GM12878 (cell line): ENCODE results near the gene ELMOD3. TPM values are rescaled to one million over a fixed set of nuclear protein-coding genes. Genes with fewer than 3 reads are reported as not detected.

Experiments
- ATAC-seq: fragments of 200-7000 bp; cut with Tn5 transposase; 3 replicates; pipeline ENCODE4 v1.9.1; 2020; ENCODE audit warnings: mild to moderate bottlenecking, moderate library complexity
- BruUV-seq: library from RNA; stranded (reverse); fragments of 400-500 nt; replicated peaks from 2 replicates; lab custom pipeline; 2021; lab: Mats Ljungman, UMichigan
- CTCF ChIA-PET: fragments of 300-600 bp; sonication (Branson Sonifier 250); formaldehyde crosslinking; extraction: SDS; loops from one replicate; lab custom pipeline; 2021; ENCODE audit warnings: inconsistent platforms; lab: Yijun Ruan, JAX
- POLR2A ChIA-PET: fragments of 350-600 bp; formaldehyde crosslinking; extraction: SDS; loops from one replicate; lab custom pipeline; 2021; ENCODE audit warnings: inconsistent platforms; lab: Charles Lee
- RAD21 ChIA-PET: fragments of 300-600 bp; sonication (Branson Sonifier 250); formaldehyde crosslinking; loops from one replicate; lab custom pipeline; 2023; ENCODE audit warnings: antibody characterized with exemption; ENCODE audit not compliant: unreplicated experiment; lab: Charles Lee
- SMC1A ChIA-PET: fragments of 300-600 bp; sonication (Branson Sonifier 250); formaldehyde crosslinking; loops from one replicate; lab custom pipeline; 2023; ENCODE audit not compliant: unreplicated experiment, uncharacterized antibody; lab: Charles Lee
- DNase-seq: peaks from one replicate; pipeline ENCODE4 v3.0.0-alpha.2; 2011; ENCODE audit warnings: low read depth, low spot score
- FAIRE-seq: peaks from 3 replicates; lab custom pipeline; 2011; peaks lifted over from hg19 to GRCh38; lab: Jason Lieb, UNC
- H2AFZ ChIP-seq: 2 replicates; pipeline ENCODE4 v1.6.0; 2011; ENCODE audit warnings: low read depth, low read length, control low read depth; ENCODE audit not compliant: control insufficient read depth
- H3K27ac ChIP-seq: 2 replicates; pipeline ENCODE4 v1.5.1; 2011; ENCODE audit warnings: control low read depth; ENCODE audit not compliant: control insufficient read depth, insufficient read depth
- H3K27me3 ChIP-seq, 2 experiments: replicated peaks in 1 of 2; 2 replicates each; pipeline versions ENCODE4 v1.6.0 to v1.6.1; 2011; ENCODE audit warnings: low read length in 1 of 2; ENCODE audit not compliant: control insufficient read depth in 2 of 2, insufficient read depth in 2 of 2
- H3K36me3 ChIP-seq, 2 experiments: 2 replicates each; pipeline ENCODE4 v1.5.1; 2011; ENCODE audit warnings: low read length in 1 of 2; ENCODE audit not compliant: control insufficient read depth in 2 of 2, insufficient read depth in 2 of 2
- H3K4me1 ChIP-seq: 2 replicates; pipeline ENCODE4 v1.6.1; 2011; ENCODE audit warnings: mild to moderate bottlenecking, low read length, moderate library complexity, mixed read lengths; ENCODE audit not compliant: control insufficient read depth, insufficient read depth
- H3K4me2 ChIP-seq: 2 replicates; pipeline ENCODE4 v1.6.0; 2011; ENCODE audit warnings: control low read depth; ENCODE audit not compliant: control insufficient read depth, insufficient read depth
- H3K4me3 ChIP-seq: fragments of 200-600 bp; sonication (generic); 2 replicates; pipeline ENCODE4 v1.5.1; 2016
- H3K79me2 ChIP-seq: 2 replicates; pipeline ENCODE4 v1.6.0; 2011; ENCODE audit warnings: low read length; ENCODE audit not compliant: control insufficient read depth, insufficient read depth
- H3K9ac ChIP-seq: 2 replicates; pipeline ENCODE4 v1.8.0; 2011; ENCODE audit warnings: low read length, control low read depth, mixed read lengths; ENCODE audit not compliant: control insufficient read depth, insufficient read depth
- H3K9me3 ChIP-seq: replicated peaks from 3 replicates; pipeline ENCODE4 v1.5.1; 2011; ENCODE audit warnings: mild to moderate bottlenecking, low read length; ENCODE audit not compliant: control insufficient read depth, insufficient read depth
- H4K20me1 ChIP-seq: 2 replicates; pipeline ENCODE4 v1.6.0; 2011; ENCODE audit not compliant: control insufficient read depth, insufficient read depth
- IKZF1 ChIP-seq: fragments of 450-650 bp; conservative IDR thresholded peaks from 2 replicates; pipeline ENCODE4 v1.6.1; 2017; ENCODE audit warnings: antibody characterized with exemption, mild to moderate bottlenecking
- MYB ChIP-seq: fragments of 150-350 bp; IDR thresholded peaks from 2 replicates; pipeline ENCODE4 v1.6.1; 2014; ENCODE audit warnings: mild to moderate bottlenecking, low read depth, low read length, borderline replicate concordance
- YY1 ChIP-seq: IDR thresholded peaks from 2 replicates; pipeline ENCODE4 v1.6.1; 2011; ENCODE audit warnings: low read depth, mild to moderate bottlenecking, low read length
- ZZZ3 ChIP-seq: IDR thresholded peaks from 2 replicates; pipeline ENCODE4 v1.6.1; 2011; ENCODE audit warnings: low read depth; ENCODE audit not compliant: control insufficient read depth, insufficient read length
- WGBS: methylation state at CpG from one replicate; pipeline ENCODE4 v1.1.6; 2016; ENCODE audit warnings: low lambda C conversion rate; ENCODE audit not compliant: insufficient replicate concordance, insufficient coverage; ENCODE audit errors: missing lambda C conversion rate; 5-methylcytosine and 5-hydroxymethylcytosine counted together
- in situ Hi-C: fragments of 300-500 bp; cut with MboI; formaldehyde crosslinking; loops from 9 replicates; pipeline ENCODE4 v1.14.3; 2018; ENCODE audit warnings: mixed read lengths
- intact Hi-C: fragments of 100-400 bp; cut with micrococcal nuclease; formaldehyde crosslinking; loops from one replicate; pipeline ENCODE4 v1.14.2; 2022; ENCODE audit not compliant: unreplicated experiment
- polyA plus RNA-seq, 11 experiments: library from polyadenylated mRNA; depleted of rRNA in 4 of 11; unstranded in 6 of 11; stranded (reverse) in 5 of 11; fragments of >200 nt; fragmentation: Nextera tagmentation in 4 of 11; fragmentation: Illumina TruSeq in 1 of 11; extraction: Ambion mirVana in 4 of 11; extraction: Trizol in 1 of 11; gene quantifications; 1 replicate in 1 of 11; 2 replicates in 10 of 11; pipeline versions ENCODE4 v1.2.1 to v1.2.3, GENCODE V29; 2011 to 2016; ENCODE audit warnings: inconsistent platforms in 2 of 11, missing spikeins in 2 of 11, low read depth in 1 of 11
- total RNA-seq, 4 experiments: library from RNA; depleted of rRNA in 3 of 4; stranded (reverse); fragments of >200 nt in 3 of 4; fragmentation: Illumina TruSeq in 1 of 4; extraction: Trizol in 1 of 4; gene quantifications; 2 replicates each; pipeline versions ENCODE4 v1.2.1 to v1.2.3, GENCODE V29; 2013 to 2021

The ELMOD3 gene
- total and polyA plus RNA-seq, 10 of the 15 experiments (the other 5 are each of a cell fraction or from before 2014, with no cell fraction given), result 1.2 to 19.1 (median 12.5) TPM

DNA sequence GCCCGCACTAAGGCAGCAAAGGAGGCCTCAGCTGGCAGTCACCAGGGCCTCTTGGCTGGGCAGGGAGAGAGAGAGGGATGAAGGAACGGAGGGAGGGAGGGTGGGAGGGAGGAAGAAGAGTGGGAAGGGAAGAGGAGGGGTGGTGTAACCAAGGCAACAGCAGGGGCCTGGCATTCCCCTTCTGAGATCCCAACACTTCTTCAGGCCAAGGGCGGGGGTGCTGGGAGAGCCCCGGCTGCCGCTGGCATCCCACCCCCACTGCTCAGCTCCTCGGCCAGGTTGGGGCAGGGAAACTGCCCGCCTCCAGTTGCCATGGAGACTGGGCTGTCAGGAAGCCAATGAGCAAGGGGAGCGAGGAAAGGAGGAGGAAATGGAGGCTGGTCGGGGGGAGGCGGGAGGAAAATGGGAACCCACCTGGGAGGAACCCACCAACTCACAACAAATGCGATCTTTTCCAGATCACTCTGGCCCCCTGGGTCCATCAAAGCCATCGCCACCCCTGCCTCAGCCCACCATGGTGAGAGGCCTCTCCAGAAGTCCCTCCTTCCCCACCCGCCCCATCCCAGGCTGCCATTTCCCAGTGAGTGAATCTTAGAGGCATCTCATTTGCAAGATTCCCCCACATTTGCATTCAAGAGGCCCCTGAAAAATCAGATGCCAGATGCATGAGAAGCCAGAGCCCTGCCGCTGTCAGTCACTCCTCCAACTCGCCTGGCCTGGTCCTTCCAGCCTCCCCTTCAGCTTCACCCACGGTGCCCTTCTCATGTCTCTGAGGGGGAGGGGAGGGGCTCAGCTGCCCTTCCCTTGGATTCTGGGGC lies 76.4 kb downstream of the ELMOD3 start:
- Histone ChIP-seq H3K36me3 (no peaks in the 10 kb centered on the region), H2AFZ (no peak overlapping the region), H3K4me3 (no peak overlapping the region), H3K27me3 (no peaks in the 10 kb centered on the region), H3K79me2 (no peaks in the 10 kb centered on the region), H3K4me1 (no peaks in the 10 kb centered on the region), H3K4me2 (no peak overlapping the region), H4K20me1 (no peaks in the 10 kb centered on the region), H3K27ac (no peak overlapping the region), H3K9ac (no peak overlapping the region), H3K9me3 (no peaks in the 10 kb centered on the region)
- ATAC-seq (no peak), DNase-seq (no peak), FAIRE-seq (no peak)
- ChIA-PET POLR2A (interaction anchor here (0.7 kb wide), 2 partner anchors 23 to 108 kb away, joined by 3 read pairs; partner anchors contain the start of gene MAT2A), RAD21 (interaction anchor here (0.7 kb wide), 1 partner anchor 123 kb away, joined by 5 read pairs; no protein-coding TSS in a partner anchor), SMC1A (interaction anchor here (1.4 to 3.2 kb wide), 2 partner anchors 12 to 119 kb away, joined by 7 to 22 read pairs; partner anchors contain the start of gene SH2D6), CTCF (interaction anchor here (1.0 to 3.4 kb wide), 4 partner anchors 11 to 129 kb away, joined by 3 to 17 read pairs (median 5); no protein-coding TSS in a partner anchor)
- WGBS, result 41% methylated on average over 12 of the region's 16 CpGs
- BruUV-seq, result no TSS peak
- intact Hi-C loops, result no loop called here
- in situ Hi-C loops, result no loop called here
- no peak for TF ChIP-seq MYB
- TF ChIP-seq YY1, result no peak
- TF ChIP-seq IKZF1, result no peak
- TF ChIP-seq ZZZ3, result no peak
